ENCODE data around the gene NEUROG1.

Gene NEUROG1, protein sequence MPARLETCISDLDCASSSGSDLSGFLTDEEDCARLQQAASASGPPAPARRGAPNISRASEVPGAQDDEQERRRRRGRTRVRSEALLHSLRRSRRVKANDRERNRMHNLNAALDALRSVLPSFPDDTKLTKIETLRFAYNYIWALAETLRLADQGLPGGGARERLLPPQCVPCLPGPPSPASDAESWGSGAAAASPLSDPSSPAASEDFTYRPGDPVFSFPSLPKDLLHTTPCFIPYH

DNA sequence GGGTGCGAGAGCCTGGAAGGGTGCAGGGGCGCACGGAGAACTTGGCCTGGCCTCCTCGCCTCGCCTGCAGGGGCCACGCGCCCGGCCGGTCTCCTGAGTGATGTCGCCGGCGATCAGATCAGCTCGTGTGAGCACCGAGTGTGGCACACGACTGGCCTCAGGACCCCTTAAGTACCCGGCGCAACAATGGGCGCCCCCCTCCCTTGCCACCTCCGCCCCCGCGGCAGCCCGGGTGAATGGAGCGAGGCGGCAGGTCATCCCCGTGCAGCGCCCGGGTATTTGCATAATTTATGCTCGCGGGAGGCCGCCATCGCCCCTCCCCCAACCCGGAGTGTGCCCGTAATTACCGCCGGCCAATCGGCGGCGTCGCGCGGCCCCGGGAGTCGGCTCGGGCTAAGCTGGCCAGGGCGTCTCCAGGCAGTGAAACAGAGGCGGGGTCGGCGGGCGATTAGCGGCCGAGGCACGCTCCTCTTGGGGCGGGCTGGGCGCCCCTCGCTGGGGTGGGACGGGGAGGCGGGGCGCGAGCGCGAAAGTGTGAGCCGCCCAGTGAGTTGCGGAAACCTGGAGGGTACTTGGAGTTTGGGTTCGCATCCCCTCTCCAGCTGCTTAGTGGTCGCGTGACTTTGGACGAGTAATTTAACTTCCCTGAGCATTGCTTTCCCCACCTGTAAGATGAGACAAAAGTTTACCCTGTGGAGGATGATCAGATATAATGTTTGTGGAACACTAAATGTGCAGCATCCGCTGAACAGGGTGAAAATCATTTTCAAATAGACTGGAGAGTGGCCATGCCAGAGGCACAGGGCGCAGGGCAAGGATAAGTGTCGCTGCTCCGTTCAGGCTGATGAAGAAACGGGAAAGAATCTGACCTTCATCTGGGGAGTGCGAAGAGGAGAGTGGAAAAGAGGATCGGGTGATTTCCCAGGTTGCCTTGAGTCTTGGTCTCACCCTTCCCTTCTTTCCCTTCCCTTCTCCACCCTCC is at the start of gene NEUROG1:
Gene NEUROG1 (minus strand): TSS at position 145 of the 982 bp plus-strand sequence. CDS start 274 bp downstream, outside the sequence.
- DNase-seq: no peak

DNA sequence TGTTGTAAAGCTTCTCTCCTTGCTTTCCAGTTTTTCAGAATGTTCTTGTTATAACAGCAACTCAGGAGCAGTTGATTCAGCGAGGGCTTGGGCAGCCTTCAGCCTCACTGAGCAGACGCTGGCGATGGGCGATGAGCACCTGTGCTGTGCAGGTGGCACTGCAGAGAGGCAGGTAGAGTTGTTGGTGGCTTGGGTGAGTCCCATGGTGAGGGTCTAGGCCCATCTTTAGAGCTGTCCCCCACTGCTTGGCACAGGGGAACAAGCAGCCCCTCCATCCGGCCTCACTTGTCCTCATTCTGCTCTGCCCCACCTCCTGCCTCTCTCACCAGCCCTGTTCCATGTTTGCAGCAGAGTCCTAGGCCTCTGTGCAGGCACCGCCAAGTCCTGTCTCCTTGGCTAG is 49.2 kb upstream of the NEUROG1 start:
- DNase-seq: no peak

DNA sequence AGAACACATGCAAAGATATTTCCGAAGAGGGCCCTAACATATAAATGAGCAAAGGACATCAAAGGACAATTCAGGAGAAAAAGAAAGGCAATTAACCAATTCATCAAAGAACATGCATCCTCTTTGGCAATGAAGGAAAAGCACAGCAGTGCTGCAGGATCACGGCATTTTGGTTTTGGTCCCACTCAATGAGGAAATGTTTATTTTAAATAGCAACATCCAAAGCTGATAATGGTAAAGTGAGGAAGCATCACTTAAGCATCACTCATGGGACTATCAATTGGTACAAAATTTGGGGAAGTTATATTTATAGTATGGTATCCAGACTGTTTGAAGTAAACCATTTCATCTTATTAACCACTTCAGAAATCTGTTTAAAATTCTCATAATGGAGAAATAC is 48.5 kb upstream of the NEUROG1 start:
- no peak for DNase-seq

DNA sequence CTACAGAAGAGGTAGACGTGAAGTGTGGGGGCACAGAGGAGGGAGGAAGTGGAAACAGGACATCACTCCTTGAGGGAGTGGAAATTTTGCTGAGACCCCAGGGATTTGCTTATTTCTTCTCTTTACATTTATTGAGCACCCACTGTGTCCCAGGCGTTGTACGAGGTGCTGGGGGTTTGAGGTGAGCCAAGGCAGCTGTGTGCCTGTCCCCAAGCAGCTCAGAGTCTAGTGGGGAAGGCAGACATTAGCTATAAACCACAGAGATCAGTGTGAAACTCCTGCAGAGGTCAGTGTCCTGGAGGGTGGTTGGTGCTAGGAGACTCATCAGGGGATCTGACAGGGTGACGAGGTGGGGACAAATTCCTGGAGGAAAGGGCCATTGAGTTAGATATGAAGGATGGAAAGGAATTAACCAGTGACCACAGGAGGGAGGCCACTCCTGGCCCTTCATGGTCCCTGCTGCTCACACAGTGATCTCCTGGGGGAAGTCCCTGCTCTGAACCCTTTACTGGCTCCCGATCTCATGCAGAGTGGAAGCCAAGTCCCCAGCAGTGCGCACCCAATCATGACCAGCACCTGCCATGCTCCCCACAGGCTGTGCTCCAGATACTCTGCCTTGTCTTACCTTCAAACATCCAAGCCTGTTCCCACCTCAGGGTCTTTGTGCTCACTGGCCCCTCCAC is 46.5 kb upstream of the NEUROG1 start:
- DNase-seq: no peak

DNA sequence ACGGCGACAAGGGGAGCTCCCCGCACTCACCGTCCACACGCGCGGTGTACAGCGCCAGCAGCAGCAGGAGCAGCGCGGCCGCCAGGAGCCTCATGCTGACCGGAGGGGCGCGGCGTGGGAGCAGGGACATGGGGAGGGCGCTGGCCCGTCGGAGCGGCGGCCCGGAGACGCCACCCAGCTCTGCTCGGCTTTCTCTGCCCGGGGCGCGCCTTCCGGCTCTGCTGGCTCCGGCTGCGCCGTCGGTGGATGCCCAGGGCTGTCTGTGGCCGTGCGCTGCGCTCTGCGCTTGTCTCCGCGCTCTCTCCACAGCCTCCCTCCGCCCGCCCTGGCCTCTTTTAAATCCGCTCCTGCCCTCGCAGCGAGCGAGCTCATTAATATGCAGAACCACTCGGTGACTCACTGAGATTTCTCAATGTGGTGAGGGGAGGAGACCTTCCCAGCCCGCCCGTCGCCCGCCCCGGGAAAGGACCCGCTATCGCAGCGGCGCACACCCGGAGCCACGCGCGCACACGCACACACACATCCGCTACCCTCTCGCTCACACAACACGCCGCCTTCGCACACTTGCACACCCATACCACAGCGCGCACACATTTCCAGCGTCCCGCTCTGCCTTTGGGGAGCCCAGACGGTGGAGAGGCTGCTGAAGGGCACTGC is 43.0 kb upstream of the NEUROG1 start, which contains the start of gene CXCL14:
Gene CXCL14 (minus strand): TSS at position 307 of the 657 bp plus-strand sequence. CDS start 213 bp downstream, at position 94.
- DNase-seq: no peak

DNA sequence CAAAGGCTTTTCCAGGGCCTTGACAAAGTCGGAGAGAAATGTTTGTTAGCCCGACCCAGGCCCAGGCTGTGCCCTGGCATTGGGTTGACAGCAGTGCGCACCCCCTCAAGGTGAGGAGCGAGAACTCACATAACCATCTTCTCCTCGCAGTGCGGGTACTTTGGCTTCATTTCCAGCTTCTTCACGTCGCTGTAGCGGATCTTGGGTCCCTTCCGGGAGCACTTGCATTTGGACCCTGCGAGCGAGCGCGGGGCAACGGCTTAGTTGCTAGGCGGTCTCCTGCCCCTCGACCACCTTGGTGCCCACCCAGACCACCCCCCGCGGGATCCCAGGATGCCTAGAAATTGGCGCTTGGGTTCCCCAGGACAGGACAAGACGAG is 42.5 kb upstream of the NEUROG1 start:
- no peak for DNase-seq

DNA sequence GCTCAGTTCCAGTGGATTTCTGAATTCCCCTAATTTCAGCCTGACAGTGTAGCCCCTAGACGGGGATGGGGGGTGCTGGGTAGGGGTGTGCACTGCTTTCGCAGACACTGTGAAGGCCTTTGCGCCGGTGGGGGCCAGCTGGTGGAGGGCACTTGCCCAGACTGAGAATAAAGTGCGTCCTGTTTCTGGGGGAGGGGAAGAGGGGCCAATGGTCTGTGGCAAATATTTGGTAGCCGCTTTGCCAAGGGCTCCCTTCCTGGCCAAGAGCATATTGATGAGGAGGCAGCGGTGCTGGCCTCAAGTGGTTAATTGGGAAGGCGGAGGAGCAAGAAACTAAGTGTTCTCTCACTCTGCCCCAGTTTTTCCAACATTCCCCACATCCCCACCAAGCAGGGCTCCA is 41.7 kb upstream of the NEUROG1 start:
- DNase-seq: no peak

DNA sequence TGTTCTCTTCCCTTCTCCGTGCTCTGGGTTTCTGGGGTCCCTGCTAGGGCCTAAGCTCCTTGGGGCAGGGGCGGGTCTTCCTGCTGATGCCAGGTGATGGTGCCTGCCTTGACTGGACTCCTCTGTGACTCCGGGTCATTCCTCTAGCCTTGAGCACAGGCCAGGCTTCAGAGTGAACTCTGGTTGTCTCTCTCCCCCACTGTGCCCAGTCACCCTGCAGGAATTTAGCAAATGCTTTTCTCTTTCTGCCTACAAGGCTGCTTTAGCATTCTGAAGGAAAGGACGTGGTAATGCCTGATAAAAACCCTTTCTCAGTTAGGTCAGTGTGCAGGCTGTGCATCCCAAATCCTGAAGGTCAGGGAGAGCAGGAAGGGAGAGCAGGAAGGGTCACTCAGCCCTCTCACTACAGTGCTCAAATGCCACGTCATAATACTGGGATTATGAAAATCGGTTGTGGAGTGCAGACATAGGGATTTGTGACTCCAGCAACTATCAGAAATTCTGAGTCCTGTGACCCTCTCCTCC is 40.4 kb upstream of the NEUROG1 start:
- no peak for DNase-seq

DNA sequence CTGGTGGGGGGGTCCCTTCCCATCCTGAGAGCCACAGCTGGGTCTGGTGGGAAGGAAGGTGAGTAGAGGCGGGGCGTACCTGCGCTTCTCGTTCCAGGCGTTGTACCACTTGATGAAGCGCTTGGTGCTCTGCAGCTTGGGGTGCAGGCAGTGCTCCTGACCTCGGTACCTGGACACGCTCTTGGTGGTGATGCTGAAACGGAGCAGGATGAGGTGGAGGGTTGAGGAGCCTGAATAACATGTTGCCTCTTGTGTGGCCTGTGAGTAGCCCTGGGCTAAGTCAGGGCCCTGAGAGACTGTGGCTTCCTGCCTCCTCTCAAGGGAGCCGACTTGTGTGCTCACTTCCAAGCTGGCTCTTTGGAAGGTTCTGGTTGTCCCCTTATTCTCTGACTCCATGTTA is 38.7 kb upstream of the NEUROG1 start:
- no peak for DNase-seq

DNA sequence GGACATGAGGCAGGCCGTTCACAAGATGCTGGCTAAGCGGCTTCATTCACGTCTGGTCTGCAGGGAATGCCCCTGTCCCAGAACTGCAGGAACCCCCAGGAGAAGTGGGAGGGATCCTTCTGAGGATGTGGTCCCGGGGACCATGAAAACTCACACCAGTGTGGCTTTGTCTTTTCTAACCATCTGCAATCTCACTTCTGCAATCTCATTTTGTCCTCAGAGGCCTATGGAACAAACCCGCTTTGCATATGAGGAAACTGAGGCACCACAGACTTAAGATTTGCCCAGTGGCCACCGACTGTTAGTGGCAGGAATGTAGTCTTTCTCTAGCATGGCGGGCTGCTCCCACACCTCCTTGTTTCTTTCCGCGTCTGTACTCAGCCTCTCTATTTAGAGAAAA is 36.1 kb upstream of the NEUROG1 start:
- DNase-seq: no peak

DNA sequence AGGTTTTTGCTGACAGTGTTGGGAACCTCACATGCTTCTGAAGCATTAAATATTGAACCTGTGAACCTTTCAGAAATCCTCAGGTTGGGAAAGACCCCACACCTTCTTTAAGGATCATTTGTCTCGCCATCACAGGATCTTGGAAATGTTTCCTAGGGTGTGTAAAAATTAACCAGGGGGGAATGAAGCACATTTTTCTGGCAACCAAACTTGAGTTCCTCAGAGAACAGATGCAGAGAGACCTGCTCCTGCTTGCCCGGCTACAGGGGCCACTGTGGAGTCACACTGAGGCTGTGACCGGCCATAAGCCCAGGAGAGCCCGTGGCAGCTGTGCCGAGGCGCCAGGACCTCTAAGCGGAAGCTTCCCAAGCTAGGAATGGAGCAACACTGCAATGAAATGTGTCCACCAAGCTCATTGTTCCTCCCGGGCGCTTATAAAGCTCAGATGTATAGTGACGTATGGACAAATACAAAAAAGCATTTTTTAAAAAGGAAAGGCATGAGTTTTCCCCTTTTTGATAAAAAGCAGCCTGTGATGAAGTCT is 35.4 kb upstream of the NEUROG1 start:
- no peak for DNase-seq

DNA sequence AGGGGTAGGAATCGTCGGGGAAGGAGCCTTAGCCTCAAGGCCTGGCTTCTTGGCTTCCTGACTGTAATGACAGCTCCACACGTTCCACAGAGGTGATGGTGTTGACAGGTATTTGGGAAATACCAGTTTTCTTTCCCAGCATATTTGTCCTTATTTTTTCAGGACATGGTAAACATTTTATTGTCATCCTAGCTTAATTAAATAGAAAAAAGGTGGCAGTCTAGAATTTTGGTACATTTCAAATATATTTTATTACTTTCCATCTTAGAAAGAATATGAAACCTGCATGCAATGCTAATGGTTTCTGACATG is 34.6 kb upstream of the NEUROG1 start:
- DNase-seq: no peak

DNA sequence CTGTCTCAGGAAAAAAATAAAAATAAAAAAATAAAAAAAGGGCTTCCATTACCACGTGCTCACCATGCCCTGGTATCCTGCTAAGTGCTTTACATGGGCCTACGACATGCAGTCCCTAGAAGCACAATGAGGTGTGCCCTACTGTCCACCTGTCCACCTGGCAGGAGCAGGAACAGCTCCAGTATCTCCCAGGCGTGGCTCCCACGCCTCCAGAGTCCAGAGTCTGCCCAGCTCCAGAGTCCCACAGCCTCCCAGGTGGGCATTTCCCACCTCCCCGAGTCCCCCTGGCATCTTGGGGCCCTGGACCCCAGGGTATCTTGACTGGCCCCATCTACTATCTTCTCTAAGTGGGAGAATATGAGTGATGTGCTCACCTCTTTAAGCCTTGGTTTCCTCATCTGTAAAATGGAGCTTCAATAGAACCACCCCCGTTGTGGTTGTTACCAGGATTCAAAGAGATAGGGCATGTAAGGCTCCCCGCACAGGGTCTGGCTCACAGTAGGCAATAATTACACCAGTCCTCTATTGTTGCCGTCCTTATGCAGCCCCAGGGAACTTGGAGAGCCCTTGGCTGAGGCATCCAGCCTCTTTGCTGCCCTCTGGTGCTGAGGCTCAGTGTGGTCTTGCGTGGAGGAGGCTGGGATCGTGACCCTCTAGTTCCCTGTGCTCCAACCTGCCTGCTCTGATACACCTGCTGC is 34.1 kb upstream of the NEUROG1 start:
- no peak for DNase-seq

DNA sequence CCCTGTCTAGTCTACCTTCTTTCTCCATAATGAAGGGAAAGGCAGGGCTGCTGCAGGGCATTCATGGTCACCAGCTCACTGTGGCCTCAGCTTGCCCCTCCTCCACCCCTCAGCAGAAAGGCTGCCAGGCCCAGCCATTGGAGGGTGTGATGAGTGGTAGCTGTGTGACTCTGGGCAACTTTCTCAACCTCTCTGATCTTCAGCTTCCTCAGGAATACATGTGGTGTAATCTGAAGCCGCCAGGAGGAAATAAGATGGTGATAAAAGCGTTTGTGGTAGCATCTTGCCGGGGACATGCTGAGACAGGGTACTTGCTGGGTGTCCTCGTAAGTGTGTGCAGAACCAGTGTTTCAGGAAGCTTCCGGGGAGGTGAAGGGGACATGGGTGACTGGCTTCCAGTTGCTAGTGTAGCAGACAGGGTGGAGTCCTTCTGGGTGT is 33.2 kb upstream of the NEUROG1 start:
- DNase-seq: no peak

DNA sequence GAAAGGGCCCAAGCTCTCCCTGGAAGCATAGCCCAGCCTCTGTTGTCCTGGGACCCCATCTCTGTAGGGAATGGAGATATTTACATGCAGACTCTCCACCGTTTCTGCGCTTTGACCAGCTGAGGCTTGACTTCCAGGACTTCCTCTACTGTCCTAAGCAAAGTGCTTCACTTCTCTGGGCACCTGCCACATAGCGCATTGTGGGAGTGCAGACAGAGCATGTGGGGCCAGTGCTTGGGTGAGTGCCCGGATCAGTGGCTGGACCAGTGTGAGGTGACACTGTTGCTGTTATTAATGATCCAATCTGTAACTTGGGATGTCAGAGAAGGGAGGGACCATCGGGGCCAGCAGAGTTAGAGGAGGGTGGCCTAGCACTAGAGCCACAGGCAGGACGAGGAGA is 32.5 kb upstream of the NEUROG1 start:
- no peak for DNase-seq

DNA sequence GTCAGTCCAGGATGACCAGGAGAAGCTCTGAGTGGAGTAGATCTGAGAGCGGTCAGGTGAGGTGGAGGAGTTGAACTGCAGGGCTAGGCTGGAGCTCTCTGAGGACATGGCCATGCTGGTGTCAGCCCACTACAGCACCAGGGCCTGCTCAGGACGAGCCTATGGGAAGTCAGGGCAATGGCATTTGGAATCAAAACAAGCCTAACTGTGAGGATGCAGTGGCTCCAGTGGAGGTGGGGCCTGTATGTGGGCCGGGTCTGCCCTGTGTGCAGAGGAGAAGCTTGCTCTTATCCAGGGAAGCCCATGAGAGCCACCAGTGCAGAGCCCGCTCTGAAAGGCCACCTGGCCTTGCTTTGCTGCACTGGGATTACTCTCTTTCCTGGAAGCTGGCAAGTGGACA is 31.9 kb upstream of the NEUROG1 start:
- no peak for DNase-seq

DNA sequence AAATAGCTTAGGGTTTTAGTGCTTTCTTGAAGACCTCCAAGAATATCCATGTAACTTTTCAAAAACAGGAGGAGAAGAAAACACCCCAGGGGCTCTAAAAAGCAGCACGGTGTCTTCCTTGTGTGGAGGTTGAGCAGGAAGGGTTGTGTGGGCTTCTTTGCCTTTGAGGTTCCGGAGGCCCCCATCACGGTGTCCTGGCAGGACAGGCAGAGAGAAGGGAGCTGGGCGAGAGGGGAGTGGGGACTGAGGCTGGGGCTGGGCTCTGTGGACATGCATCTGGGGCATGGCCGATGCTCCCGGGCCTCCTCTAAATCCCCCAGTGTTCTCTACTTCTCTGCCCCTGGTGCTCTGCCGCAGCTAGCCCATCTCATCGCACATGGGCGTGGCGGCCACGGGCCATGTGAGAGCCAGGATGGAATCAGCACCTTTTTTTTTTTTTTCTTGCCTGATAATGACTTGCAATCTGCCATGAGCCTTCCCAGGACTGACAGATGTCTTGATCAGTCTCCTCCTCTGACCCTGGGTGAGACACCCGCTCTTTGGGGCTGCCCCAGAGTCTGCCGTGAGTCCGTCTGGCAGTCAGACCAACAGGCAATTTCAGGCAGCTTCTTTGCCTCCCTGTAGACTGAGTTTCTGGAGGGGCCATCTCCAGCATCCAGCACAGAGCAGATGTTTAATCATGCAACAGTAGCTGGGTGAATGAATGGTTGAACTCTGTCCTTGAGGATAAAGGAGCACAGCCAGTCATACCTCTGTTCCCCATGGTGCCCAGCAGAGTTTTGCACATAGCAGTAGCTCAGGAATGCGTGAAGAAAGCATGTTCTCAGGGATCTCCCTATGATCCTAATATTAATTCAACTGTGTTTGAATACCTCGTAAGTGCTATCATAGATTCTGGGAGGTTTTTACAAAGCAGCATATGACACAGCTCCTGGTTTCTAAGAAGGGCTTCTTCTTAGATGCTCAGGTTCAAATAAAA is 30.9 kb upstream of the NEUROG1 start:
- no peak for DNase-seq

DNA sequence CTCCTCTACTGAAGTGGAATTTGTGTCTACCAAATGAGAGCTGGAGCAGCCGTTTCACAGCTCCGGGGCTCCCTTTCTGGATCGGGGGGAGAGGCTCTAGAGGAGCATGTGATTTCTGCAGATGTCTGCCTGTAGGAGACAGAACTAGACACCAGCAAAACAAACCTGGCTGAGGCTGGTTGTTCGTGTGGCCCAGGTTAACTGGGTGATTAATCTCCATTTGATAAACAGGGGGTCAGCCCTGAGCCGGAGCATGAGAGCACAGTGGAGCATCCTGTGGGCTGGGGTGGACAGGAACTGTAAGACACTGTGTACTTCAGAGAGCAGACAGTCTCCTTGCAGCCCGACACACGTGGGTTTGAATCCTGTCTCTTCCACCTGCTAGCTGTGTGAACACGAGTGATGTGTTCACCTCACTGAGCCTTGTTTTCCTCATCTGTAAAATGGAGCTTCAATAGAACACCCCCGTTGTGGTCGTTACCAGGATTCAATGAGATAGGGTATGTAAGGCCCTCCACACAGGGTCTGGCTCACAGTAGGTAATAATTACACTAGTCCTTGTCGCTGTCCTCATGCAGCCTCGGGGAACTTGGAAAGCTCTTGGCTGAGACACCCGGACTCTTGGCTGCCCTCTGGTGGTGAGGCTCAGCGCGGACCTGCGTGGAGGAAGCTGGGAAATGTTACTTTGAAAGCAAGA is 30.1 kb upstream of the NEUROG1 start:
- peak; percentile 56 for DNase-seq

DNA sequence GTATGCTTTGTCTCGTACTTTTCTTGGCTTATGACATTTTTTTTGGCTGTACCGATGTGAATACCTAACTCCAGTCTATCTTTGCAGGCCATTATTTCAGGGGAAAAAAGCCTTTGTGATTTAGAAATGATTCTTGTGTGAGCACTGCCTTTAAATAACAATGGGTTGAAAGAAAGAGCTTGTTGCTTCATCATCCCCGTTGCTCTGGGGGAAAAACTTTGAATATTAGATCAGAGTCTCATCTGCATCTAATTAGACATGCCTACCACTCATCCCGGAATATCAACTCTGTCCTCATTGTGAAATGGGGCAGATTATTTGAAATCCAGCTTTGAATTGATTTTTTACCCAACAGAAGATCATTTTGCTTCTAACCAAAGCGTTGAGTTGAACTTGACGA is 29.5 kb upstream of the NEUROG1 start:
- DNase-seq: no peak

DNA sequence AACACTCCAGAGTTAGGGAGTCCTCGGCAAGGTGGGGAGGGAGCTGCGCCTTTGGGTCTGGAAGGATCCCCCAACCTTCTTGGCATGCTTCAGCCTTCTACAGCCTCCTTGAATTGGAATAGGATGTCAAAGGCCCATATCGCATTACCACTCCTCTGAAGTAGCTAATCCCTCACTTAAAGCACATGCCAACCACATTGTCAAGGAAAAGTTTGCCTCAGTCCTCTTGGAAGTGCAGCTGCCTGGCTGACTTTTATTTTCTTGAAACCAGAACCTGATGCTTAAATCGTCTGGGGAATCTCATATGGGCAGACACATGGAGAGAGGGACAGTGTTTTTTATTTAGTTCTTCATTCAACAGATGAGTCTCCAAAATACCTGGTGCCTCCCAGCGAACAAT is 28.6 kb upstream of the NEUROG1 start:
- no peak for DNase-seq
